GM12878 (cell line): ENCODE measurements around the gene ANKRD23.

Experiments used
- CTCF ChIP-seq, 3 experiments: IDR thresholded peaks in 2 of 3; conservative IDR thresholded peaks in 1 of 3; 2 replicates each; pipeline ENCODE4 v1.5.1; 2011; ENCODE audit warnings: low read depth in 3 of 3, low read length in 3 of 3, mild to moderate bottlenecking in 3 of 3, control low read depth in 2 of 3, moderate library complexity in 2 of 3, inconsistent platforms in 1 of 3, mixed read lengths in 1 of 3; ENCODE audit not compliant: control insufficient read depth in 2 of 3, insufficient read depth in 1 of 3; ENCODE audit errors: extremely low read depth in 1 of 3
- EZH2 ChIP-seq: IDR thresholded peaks from 2 replicates; pipeline ENCODE4 v1.6.1; 2012; ENCODE audit warnings: low read depth, mild to moderate bottlenecking, control low read depth, inconsistent platforms, low read length, borderline replicate concordance; ENCODE audit not compliant: control insufficient read depth
- MTA2 ChIP-seq: fragments of 450-650 bp; IDR thresholded peaks from 2 replicates; pipeline ENCODE4 v1.6.1; 2016; ENCODE audit warnings: low read depth, mild to moderate bottlenecking, moderate library complexity
- POLR2A ChIP-seq: IDR thresholded peaks from 2 replicates; pipeline ENCODE4 v1.6.1; 2011; ENCODE audit warnings: low read depth, mild to moderate bottlenecking, low read length
- SMC3 ChIP-seq: IDR thresholded peaks from 2 replicates; pipeline ENCODE4 v1.6.1; 2011; ENCODE audit warnings: low read length, improper control_type of control experiment, borderline replicate concordance

- TF ChIP-seq CTCF (IDR thresholded peaks at IDR 0.05 in 2 of 3, conservative IDR thresholded peaks at IDR 0.05 in 1 of 3; ENCODE audit: control insufficient read depth in 2 of 3, extremely low read depth in 1 of 3, insufficient read depth in 1 of 3, low read depth in 3 of 3, low read length in 3 of 3) (no peak), SMC3 (no peak), POLR2A (no peak), MTA2 (no peak), EZH2 (no peak)
These were observed 4.4 kb upstream of the ANKRD23 start for GRCh38 chr2:96848264-96848663.
